Measurements from ENCODE around the gene ADAMTSL3.

ADAMTSL3 gene

GRCh38 chr15:83656943-83657528 lies 3.1 kb downstream of the ADAMTSL3 start:
- DNase-seq (ENCODE audit: low read depth) = no peak

- no peak for DNase-seq (ENCODE audit: low read depth)
These were observed 3.6 kb downstream of the ADAMTSL3 start for GRCh38 chr15:83657549-83657948.

- no peak for DNase-seq (ENCODE audit: low read depth)
These were observed 4.8 kb downstream of the ADAMTSL3 start for GRCh38 chr15:83658430-83659416.

GRCh38 chr15:83659417-83659812 lies 5.5 kb downstream of the ADAMTSL3 start:
- no peak for DNase-seq (ENCODE audit: low read depth)

GRCh38 chr15:83665480-83665879 lies 11.6 kb downstream of the ADAMTSL3 start:
- DNase-seq (ENCODE audit: low read depth) = no peak

- DNase-seq (ENCODE audit: low read depth) = peak; percentile 30
These were observed 16.8 kb downstream of the ADAMTSL3 start for GRCh38 chr15:83670672-83671229.

GRCh38 chr15:83671603-83672002 lies 17.7 kb downstream of the ADAMTSL3 start:
- DNase-seq (ENCODE audit: low read depth) = no peak

GRCh38 chr15:83673385-83673784 lies 19.5 kb downstream of the ADAMTSL3 start:
- DNase-seq (ENCODE audit: low read depth) = no peak

- no peak for DNase-seq (ENCODE audit: low read depth)
These were observed 28.7 kb downstream of the ADAMTSL3 start for GRCh38 chr15:83682476-83683088.

- DNase-seq (ENCODE audit: low read depth) = no peak
These were observed 32.0 kb downstream of the ADAMTSL3 start for GRCh38 chr15:83685916-83686332.

GRCh38 chr15:83688201-83688600 lies 34.3 kb downstream of the ADAMTSL3 start:
- no peak for DNase-seq (ENCODE audit: low read depth)

- DNase-seq (ENCODE audit: low read depth) = no peak
These were observed 36.8 kb downstream of the ADAMTSL3 start for GRCh38 chr15:83690676-83691075.

- DNase-seq (ENCODE audit: low read depth) = no peak
These were observed 39.0 kb downstream of the ADAMTSL3 start for GRCh38 chr15:83692746-83693581.

GRCh38 chr15:83694015-83694414 lies 40.1 kb downstream of the ADAMTSL3 start:
- no peak for DNase-seq (ENCODE audit: low read depth)

GRCh38 chr15:83694536-83694935 lies 40.6 kb downstream of the ADAMTSL3 start:
- no peak for DNase-seq (ENCODE audit: low read depth)

GRCh38 chr15:83695246-83695645 lies 41.3 kb downstream of the ADAMTSL3 start:
- DNase-seq (ENCODE audit: low read depth) = no peak

- no peak for DNase-seq (ENCODE audit: low read depth)
These were observed 42.0 kb downstream of the ADAMTSL3 start for GRCh38 chr15:83695901-83696425.

- DNase-seq (ENCODE audit: low read depth) = no peak
These were observed 43.8 kb downstream of the ADAMTSL3 start for GRCh38 chr15:83697716-83698115.

- DNase-seq (ENCODE audit: low read depth) = peak; percentile 4
These were observed 44.4 kb downstream of the ADAMTSL3 start for GRCh38 chr15:83698294-83698693.

- no peak for DNase-seq (ENCODE audit: low read depth)
These were observed 45.1 kb downstream of the ADAMTSL3 start for GRCh38 chr15:83699028-83699427.

- no peak for DNase-seq (ENCODE audit: low read depth)
These were observed 46.2 kb downstream of the ADAMTSL3 start for GRCh38 chr15:83700082-83700481.
